Endodermal cell (in vitro differentiated cells): ENCODE measurements around the gene KLHL3. TPM values are rescaled to one million over a fixed set of nuclear protein-coding genes. Genes with fewer than 3 reads are reported as not detected.

Experiments
- DNase-seq: peaks from one replicate; pipeline ENCODE4 v3.0.0-alpha.2; 2017
- H3K27ac ChIP-seq: 2 replicates; pipeline ENCODE4 v1.5.1; 2013; ENCODE audit warnings: mild to moderate bottlenecking, low read depth, low read length, moderate library complexity
- H3K27me3 ChIP-seq: 2 replicates; pipeline ENCODE4 v1.6.1; 2013; ENCODE audit warnings: mild to moderate bottlenecking, low read length, moderate library complexity; ENCODE audit not compliant: insufficient read depth, control insufficient read depth, poor library complexity, severe bottlenecking
- H3K36me3 ChIP-seq: 2 replicates; pipeline ENCODE4 v1.7.0; 2013; ENCODE audit warnings: mild to moderate bottlenecking, low read length, moderate library complexity; ENCODE audit not compliant: control insufficient read depth, insufficient read depth
- H3K4me1 ChIP-seq: one replicate; pipeline ENCODE4 v1.7.0; 2013; ENCODE audit warnings: low read length; ENCODE audit not compliant: control insufficient read depth, insufficient read depth
- H3K4me3 ChIP-seq: 2 replicates; pipeline ENCODE4 v1.5.1; 2013; ENCODE audit warnings: mild to moderate bottlenecking, low read length, moderate library complexity
- H3K9ac ChIP-seq: 2 replicates; pipeline ENCODE4 v1.6.1; 2013; ENCODE audit warnings: mild to moderate bottlenecking, low read length, moderate library complexity; ENCODE audit not compliant: poor library complexity, severe bottlenecking; ENCODE audit errors: extremely low read depth
- H3K9me3 ChIP-seq: 2 replicates; pipeline ENCODE4 v1.6.1; 2013; ENCODE audit warnings: mild to moderate bottlenecking, low read length, moderate library complexity; ENCODE audit not compliant: control insufficient read depth
- H3K27ac Mint-ChIP-seq: 2 replicates; pipeline ENCODE4 v1.8.0; 2020; ENCODE audit warnings: mixed read lengths
- H3K27me3 Mint-ChIP-seq: 2 replicates; pipeline ENCODE4 v1.8.0; 2021; ENCODE audit warnings: mild to moderate bottlenecking, mixed read lengths; ENCODE audit not compliant: insufficient read depth
- H3K36me3 Mint-ChIP-seq: 2 replicates; pipeline ENCODE4 v1.8.0; 2020; ENCODE audit warnings: low read depth, mixed read lengths
- H3K4me1 Mint-ChIP-seq: 2 replicates; pipeline ENCODE4 v1.8.0; 2020; ENCODE audit warnings: mixed read lengths
- H3K4me3 Mint-ChIP-seq: 2 replicates; pipeline ENCODE4 v1.8.0; 2020; ENCODE audit warnings: mild to moderate bottlenecking, moderate library complexity, mixed read lengths
- H3K9me3 Mint-ChIP-seq: 2 replicates; pipeline ENCODE4 v1.8.0; 2020; ENCODE audit warnings: mild to moderate bottlenecking, mixed read lengths
- CTCF ChIP-seq: fragments of 200-600 bp; sonication (generic); conservative IDR thresholded peaks from 2 replicates; pipeline ENCODE4 v1.5.0; 2021; ENCODE audit warnings: antibody characterized with exemption, mild to moderate bottlenecking
- WGBS, 2 experiments: methylation state at CpG; one replicate each; pipeline versions ENCODE4 v1.1.5 to v1.1.7; 2013; ENCODE audit warnings: missing lambda C conversion rate in 2 of 2, mixed read lengths in 1 of 2; ENCODE audit not compliant: insufficient coverage in 1 of 2, insufficient read length in 1 of 2; 5-methylcytosine and 5-hydroxymethylcytosine counted together
- total RNA-seq, 2 donors: library from RNA; stranded (reverse); fragmentation: NEBNext Ultra II Directional in 1 of 2; extraction: Animal tissue kit (Norgen Biotek cat#: 25700) in 1 of 2; gene quantifications; 2 replicates in 1 of 2; 3 replicates in 1 of 2; pipeline ENCODE4 v1.2.1, GENCODE V29; 2021

The KLHL3 gene
- total RNA-seq, 2 donors from 2014 or later, result 17.5 to 19.4 TPM

DNA sequence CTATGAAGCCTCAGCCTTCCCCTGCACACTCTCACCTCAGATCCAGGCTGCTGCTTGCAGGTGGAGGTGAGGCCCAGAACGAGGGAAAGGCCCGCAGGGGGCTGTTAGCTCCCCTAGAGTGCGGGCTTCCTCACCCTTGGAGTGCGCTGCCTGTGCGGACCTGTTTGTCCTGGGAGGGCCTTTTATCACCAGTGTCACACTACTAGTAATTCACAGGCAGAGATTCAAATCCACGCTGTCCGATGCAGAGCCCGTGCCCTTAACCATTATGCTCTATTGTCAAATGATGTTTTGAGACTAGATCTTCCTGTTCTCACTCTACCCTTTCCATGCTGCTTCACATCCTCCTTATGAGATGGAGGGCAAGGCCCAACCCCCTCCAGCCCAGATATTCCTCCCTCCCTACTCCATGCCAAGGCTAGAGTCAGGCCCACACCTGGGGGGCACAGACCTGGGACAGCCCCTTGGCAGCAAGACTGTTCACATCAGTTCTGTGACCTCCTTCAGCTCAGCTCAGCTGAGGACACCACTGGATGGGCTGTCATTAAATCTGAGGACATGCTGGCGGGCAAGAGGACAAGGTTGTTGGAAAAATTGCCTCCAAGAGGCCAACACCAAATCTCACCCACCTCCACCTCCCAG, 124.0 kb downstream of the KLHL3 start:
- H3K9me3 Mint-ChIP-seq, result no peaks in the 10 kb centered on the region
- TF ChIP-seq CTCF, result no peak
- Histone ChIP-seq H3K4me3 (no peak overlapping the region), H3K9me3 (no peaks in the 10 kb centered on the region), H3K27ac (no peak overlapping the region), H3K36me3 (no peaks in the 10 kb centered on the region), H3K4me1 (no peaks in the 10 kb centered on the region), H3K27me3 (peaks cover 13% of the 10 kb centered on the region), H3K9ac (no peak overlapping the region)
- no peaks in the 10 kb centered on the region for H3K36me3 Mint-ChIP-seq
- WGBS, 2 experiments, result 91% methylated on average over 9 of the region's 9 CpGs; no CpG with 5 or more reads in 1 of the 2 experiments
- H3K27ac Mint-ChIP-seq, result no peak overlapping the region
- H3K4me3 Mint-ChIP-seq, result no peak overlapping the region
- H3K4me1 Mint-ChIP-seq, result peaks cover 5% of the 10 kb centered on the region
- H3K27me3 Mint-ChIP-seq, result peaks cover 7% of the 10 kb centered on the region
- peak; percentile 26 for DNase-seq

DNA sequence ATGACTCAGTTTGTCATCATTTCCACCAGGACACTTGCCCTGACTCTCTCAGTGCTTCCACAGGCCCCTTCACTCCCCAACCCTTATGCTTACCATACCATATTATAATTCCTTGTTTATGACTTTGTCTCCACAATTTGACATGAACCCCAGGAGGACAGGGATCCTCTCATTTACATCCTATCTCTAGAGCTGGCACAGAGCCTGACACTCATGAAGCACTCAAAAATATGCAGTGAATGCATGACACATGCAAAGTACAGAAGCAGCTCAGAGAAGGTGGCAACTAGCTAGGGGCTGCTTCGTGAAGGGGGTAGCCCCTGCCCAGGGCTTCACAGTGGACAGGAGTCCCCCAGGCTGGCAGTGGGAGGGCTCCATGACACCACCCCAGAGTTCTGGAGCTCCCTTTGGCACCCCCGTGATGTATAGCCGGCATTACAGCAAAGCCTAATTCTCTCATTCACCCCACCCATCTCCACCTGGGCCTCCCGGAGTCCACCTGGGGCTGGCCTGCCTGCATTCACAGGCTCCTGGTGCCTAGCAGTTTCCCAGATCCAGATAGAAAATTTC, 124.8 kb downstream of the KLHL3 start:
- 89 to 93% methylated on average over 3 to 4 of the region's 4 CpGs for WGBS, 2 experiments
- Mint-ChIP-seq H3K4me1 (peaks cover 5% of the 10 kb centered on the region), H3K36me3 (no peaks in the 10 kb centered on the region)

DNA sequence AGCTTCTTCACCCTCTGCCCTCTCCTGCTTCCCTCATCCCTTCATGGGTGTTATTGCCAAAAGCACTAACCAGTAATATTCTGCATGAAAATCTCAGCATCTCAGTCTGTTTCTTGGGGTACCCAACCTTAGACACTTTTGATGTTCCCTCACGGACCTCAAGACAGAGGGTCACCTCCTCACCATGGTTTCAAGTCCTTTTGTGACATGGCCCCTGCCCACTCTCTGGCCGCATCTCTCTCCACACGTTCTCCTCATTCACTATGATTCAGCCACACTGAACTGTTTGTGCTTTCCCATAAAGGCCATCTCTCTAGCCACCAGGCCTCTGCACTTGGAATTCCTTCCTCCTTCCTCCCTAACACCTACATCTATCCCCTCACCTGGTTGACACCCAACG, 125.3 kb downstream of the KLHL3 start:
- no peaks in the 10 kb centered on the region for H3K36me3 Mint-ChIP-seq

More for the DNA sequence above, 124.8 kb downstream of the KLHL3 start:
- DNase-seq, result peak; percentile 26
- H3K36me3 ChIP-seq, result no peaks in the 10 kb centered on the region
- peaks cover 13% of the 10 kb centered on the region for H3K27me3 ChIP-seq
- H3K4me1 ChIP-seq, result no peaks in the 10 kb centered on the region
- no peak overlapping the region for H3K9ac ChIP-seq
- Mint-ChIP-seq H3K27ac (no peak overlapping the region), H3K9me3 (no peaks in the 10 kb centered on the region), H3K27me3 (peaks cover 7% of the 10 kb centered on the region), H3K4me3 (no peak overlapping the region)
- no peak overlapping the region for H3K27ac ChIP-seq
- H3K4me3 ChIP-seq, result no peak overlapping the region
- no peak for TF ChIP-seq CTCF
- no peaks in the 10 kb centered on the region for H3K9me3 ChIP-seq

More for the DNA sequence above, 125.3 kb downstream of the KLHL3 start:
- H3K4me3 ChIP-seq, result no peak overlapping the region
- peaks cover 5% of the 10 kb centered on the region for H3K4me1 Mint-ChIP-seq
- no peaks in the 10 kb centered on the region for H3K36me3 ChIP-seq
- no peak overlapping the region for H3K27ac Mint-ChIP-seq
- H3K9me3 ChIP-seq, result no peaks in the 10 kb centered on the region
- H3K27me3 Mint-ChIP-seq, result peaks cover 7% of the 10 kb centered on the region
- peaks cover 13% of the 10 kb centered on the region for H3K27me3 ChIP-seq
- no peak for TF ChIP-seq CTCF
- H3K4me1 ChIP-seq, result no peaks in the 10 kb centered on the region
- WGBS, 2 experiments, result 79 to 88% methylated on average over 4 of the region's 4 CpGs
- peak; percentile 18 for DNase-seq
- H3K9me3 Mint-ChIP-seq, result no peaks in the 10 kb centered on the region
- H3K27ac ChIP-seq, result no peak overlapping the region
- H3K9ac ChIP-seq, result no peak overlapping the region
- no peak overlapping the region for H3K4me3 Mint-ChIP-seq
